ENCODE data around the gene CACNA1C.

DNA sequence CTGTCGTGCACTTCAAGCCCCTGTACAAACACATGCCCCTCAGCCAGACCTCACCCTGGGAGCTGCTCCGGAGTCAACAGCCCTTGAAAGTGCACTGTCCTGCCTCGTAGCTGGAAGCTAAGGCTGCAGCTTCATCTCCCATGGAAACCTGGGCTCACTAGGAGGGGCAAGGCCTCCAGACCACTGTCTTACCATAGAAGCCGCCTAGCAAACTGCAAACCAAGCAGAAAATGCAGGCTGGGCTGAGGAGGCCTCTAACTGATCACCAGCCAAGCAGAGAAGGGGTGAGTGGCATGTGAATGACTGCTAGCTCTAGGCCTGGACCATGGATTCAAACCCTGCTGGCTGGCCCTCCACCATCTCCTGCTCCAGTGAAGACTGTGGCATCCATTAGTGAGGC, 340.2 kb downstream of the CACNA1C start:
- TF ChIP-seq SPI1 (IDR thresholded peaks at IDR 0.05; ENCODE audit: low read depth, low read length) (no peak), POLR2A (IDR thresholded peaks at IDR 0.05; ENCODE audit: low read depth, low read length) (no peak), POU2F2 (IDR thresholded peaks at IDR 0.05; ENCODE audit: low read depth, low read length) (no peak), TAF1 (IDR thresholded peaks at IDR 0.05; ENCODE audit: low read depth, low read length) (no peak)

Measured in GM12891 (cell line).